GM20431 (cell line): Measurements from ENCODE around the gene COL2A1.

Experiments
- in situ Hi-C: fragments of 300-500 bp; cut with MseI, MboI; formaldehyde crosslinking; loops from one replicate; pipeline ENCODE4 v1.15.0; 2020; ENCODE audit warnings: low sequenced_read_pairs; ENCODE audit not compliant: unreplicated experiment

COL2A1 gene

GRCh38 chr12:47938093-47938492 lies 66.2 kb downstream of the COL2A1 start:
- in situ Hi-C loops: no loop called here

- in situ Hi-C loops: no loop called here
These were observed 69.1 kb downstream of the COL2A1 start for GRCh38 chr12:47935184-47935583.

GRCh38 chr12:47931187-47931586 lies 73.1 kb downstream of the COL2A1 start:
- in situ Hi-C loops: no loop called here

GRCh38 chr12:47930634-47931033 lies 73.6 kb downstream of the COL2A1 start:
- in situ Hi-C loops: no loop called here

- in situ Hi-C loops: no loop called here
These were observed 76.9 kb downstream of the COL2A1 start for GRCh38 chr12:47927346-47927745.
